Mesothelial cell of epicardium (in vitro differentiated cells): Measurements from ENCODE around the gene OR6C68. TPM values are rescaled to one million over a fixed set of nuclear protein-coding genes. Genes with fewer than 3 reads are reported as not detected.

Experiments
- total RNA-seq: library from RNA; stranded (reverse); gene quantifications from 3 replicates; pipeline ENCODE4 v1.2.1, GENCODE V29; 2021

The OR6C68 gene
- total RNA-seq, 1 donor from 2014 or later, result not detected

Other genes starting within 250 kb of the OR6C68 start
- gene OR6C74, start 247.8 kb upstream of the OR6C68 start, total RNA-seq, result not detected in 3 replicates
- gene OR6C6, start 195.8 kb upstream of the OR6C68 start, total RNA-seq, result not detected in 3 replicates
- not detected in 3 replicates for gene OR6C1, start 178.0 kb upstream of the OR6C68 start, total RNA-seq
- gene OR6C3, start 161.6 kb upstream of the OR6C68 start, total RNA-seq, result not detected in 3 replicates
- gene OR6C75, start 129.4 kb upstream of the OR6C68 start, total RNA-seq, result not detected in 3 replicates
- gene OR6C65, start 91.8 kb upstream of the OR6C68 start, total RNA-seq, result not detected in 3 replicates
- gene OR6C76, start 66.1 kb upstream of the OR6C68 start, total RNA-seq, result not detected in 3 replicates
- gene OR6C2, start 48.3 kb upstream of the OR6C68 start, total RNA-seq, result not detected in 3 replicates
- gene OR6C70, start 22.2 kb upstream of the OR6C68 start, total RNA-seq, result not detected in 3 replicates
- gene OR6C4, start 57.2 kb downstream of the OR6C68 start, total RNA-seq, result not detected in 3 replicates
- 0.13 to 0.29 TPM (median 0.22 TPM) in 3 replicates for gene OR2AP1, start 80.1 kb downstream of the OR6C68 start, total RNA-seq
- gene OR10P1, start 144.5 kb downstream of the OR6C68 start, total RNA-seq, result not detected in 3 replicates
- gene ITGA7, start 215.5 kb downstream of the OR6C68 start, total RNA-seq, result 32.5 to 34.0 TPM (median 33.2 TPM) in 3 replicates
- gene BLOC1S1, start 223.7 kb downstream of the OR6C68 start, total RNA-seq, result 58.0 to 63.4 TPM (median 61.6 TPM) in 3 replicates
- 9.7 to 11.2 TPM (median 11.2 TPM) in 3 replicates for gene RDH5, start 228.0 kb downstream of the OR6C68 start, total RNA-seq
- gene CD63, start 236.6 kb downstream of the OR6C68 start, total RNA-seq, result 429 to 438 TPM (median 438 TPM) in 3 replicates